ENCODE measurements around the gene NLGN2. TPM values are rescaled to one million over a fixed set of nuclear protein-coding genes. Genes with fewer than 3 reads are reported as not detected.

Gene NLGN2
- total RNA-seq, 2 experiments from 2014 or later: 7.6 to 8.4 TPM

GRCh38 chr17:7409716-7410115 lies 2.1 kb downstream of the NLGN2 start:
- TF ChIP-seq CTCF (IDR thresholded peaks at IDR 0.05): no peak
- H3K4me3 ChIP-seq (ENCODE audit: low read length): no peak overlapping the region
- ATAC-seq (ENCODE audit: poor library complexity): no peak
- Mint-ChIP-seq H3K9me3 (no peaks in the 10 kb centered on the region), H3K4me1 (ENCODE audit: low read depth) (peaks cover 9% of the 10 kb centered on the region), H3K4me3 (no peak overlapping the region), H3K36me3 (ENCODE audit: low read depth) (no peaks in the 10 kb centered on the region), H3K27ac (no peak overlapping the region), H3K27me3 (no peaks in the 10 kb centered on the region)
- no peak overlapping the region for H3K27ac ChIP-seq (ENCODE audit: low read depth in 1 of 2, low read length in 2 of 2)
- intact Hi-C loops (cut with DNase I, micrococcal nuclease): loop anchor here in 1 of 2 experiments (10.0 kb wide), 1 partner anchor 55 kb away; the partner anchor contains the start of genes KCTD11 and TMEM95
- H3K9me3 ChIP-seq (ENCODE audit: control insufficient read depth in 1 of 2, insufficient read depth in 1 of 2, low read length in 2 of 2): no peaks in the 10 kb centered on the region
- H3K36me3 ChIP-seq (ENCODE audit: insufficient read depth, low read length): no peaks in the 10 kb centered on the region
- CTCF ChIA-PET: no interaction called here
- POLR2A ChIA-PET: no interaction called here
- DNase-seq: no peak
- peaks cover 0 to 5% of the 10 kb centered on the region in 2 experiments for H3K27me3 ChIP-seq (ENCODE audit: control insufficient read depth in 1 of 2, insufficient read depth in 2 of 2, low read length in 2 of 2)
- H3K4me1 ChIP-seq (ENCODE audit: insufficient read depth, low read length): peaks cover 27% of the 10 kb centered on the region

GRCh38 chr17:7410634-7411426 lies 3.2 kb downstream of the NLGN2 start:
- ATAC-seq (ENCODE audit: poor library complexity) (no peak), DNase-seq (peak in 1 of 14 experiments; percentile 7)
- no peak for TF ChIP-seq CTCF (IDR thresholded peaks at IDR 0.05)
- ChIA-PET CTCF (no interaction called here), POLR2A (no interaction called here)
- H3K36me3 ChIP-seq (ENCODE audit: insufficient read depth, low read length): no peaks in the 10 kb centered on the region
- H3K27me3 ChIP-seq (ENCODE audit: control insufficient read depth in 1 of 2, insufficient read depth in 2 of 2, low read length in 2 of 2): peaks cover 0 to under 1% of the 10 kb centered on the region in 2 experiments
- no peak overlapping the region for H3K4me3 Mint-ChIP-seq
- no peaks in the 10 kb centered on the region for H3K27me3 Mint-ChIP-seq
- H3K4me3 ChIP-seq (ENCODE audit: low read length): no peak overlapping the region
- no peak overlapping the region for H3K27ac Mint-ChIP-seq
- no peaks in the 10 kb centered on the region for H3K9me3 Mint-ChIP-seq
- no peaks in the 10 kb centered on the region for H3K9me3 ChIP-seq (ENCODE audit: control insufficient read depth in 1 of 2, insufficient read depth in 1 of 2, low read length in 2 of 2)
- no peak overlapping the region for H3K27ac ChIP-seq (ENCODE audit: low read depth in 1 of 2, low read length in 2 of 2)
- H3K36me3 Mint-ChIP-seq (ENCODE audit: low read depth): no peaks in the 10 kb centered on the region
- intact Hi-C loops (cut with DNase I, micrococcal nuclease): no loop called here
- peaks cover 7% of the 10 kb centered on the region for H3K4me1 Mint-ChIP-seq (ENCODE audit: low read depth)
- H3K4me1 ChIP-seq (ENCODE audit: insufficient read depth, low read length): peaks cover 17% of the 10 kb centered on the region

GRCh38 chr17:7411427-7411750 lies 3.7 kb downstream of the NLGN2 start:
- Histone ChIP-seq H3K9me3 (ENCODE audit: control insufficient read depth in 1 of 2, insufficient read depth in 1 of 2, low read length in 2 of 2) (no peaks in the 10 kb centered on the region), H3K36me3 (ENCODE audit: insufficient read depth, low read length) (no peaks in the 10 kb centered on the region), H3K27me3 (ENCODE audit: control insufficient read depth in 1 of 2, insufficient read depth in 2 of 2, low read length in 2 of 2) (no peaks in the 10 kb centered on the region), H3K27ac (ENCODE audit: low read depth in 1 of 2, low read length in 2 of 2) (no peak overlapping the region), H3K4me3 (ENCODE audit: low read length) (no peak overlapping the region), H3K4me1 (ENCODE audit: insufficient read depth, low read length) (peaks cover 12% of the 10 kb centered on the region)
- H3K9me3 Mint-ChIP-seq: no peaks in the 10 kb centered on the region
- peaks cover 4% of the 10 kb centered on the region for H3K4me1 Mint-ChIP-seq (ENCODE audit: low read depth)
- no peaks in the 10 kb centered on the region for H3K27me3 Mint-ChIP-seq
- H3K4me3 Mint-ChIP-seq: no peak overlapping the region
- H3K27ac Mint-ChIP-seq: no peak overlapping the region
- H3K36me3 Mint-ChIP-seq (ENCODE audit: low read depth): no peaks in the 10 kb centered on the region
- ChIA-PET POLR2A (no interaction called here), CTCF (no interaction called here)
- intact Hi-C loops (cut with DNase I, micrococcal nuclease): no loop called here
- ATAC-seq (ENCODE audit: poor library complexity) (no peak), DNase-seq (no peak)
- TF ChIP-seq CTCF (IDR thresholded peaks at IDR 0.05): no peak

Measured in CD4-positive, alpha-beta T cell (primary cell).